Sigmoid colon (tissue), 4 donors: Measurements from ENCODE around the gene TMEM179.

Source experiments
- CTCF ChIP-seq, 4 experiments: fragments of 450-650 bp in 3 of 4; fragments of 200-600 bp in 1 of 4; IDR thresholded peaks; one replicate each; pipeline ENCODE4 v1.5.1; 2016 to 2019; ENCODE audit warnings: antibody characterized with exemption in 4 of 4, mild to moderate bottlenecking in 3 of 4, moderate library complexity in 2 of 4
- EP300 ChIP-seq, 4 donors: sonication (generic); formaldehyde crosslinking; IDR thresholded peaks; one replicate each; pipeline ENCODE4 v1.6.1; 2017; ENCODE audit warnings: antibody characterized with exemption in 4 of 4
- POLR2A ChIP-seq, 2 donors: fragments of 450-650 bp; IDR thresholded peaks; one replicate each; pipeline ENCODE4 v1.6.1; 2016; ENCODE audit warnings: antibody characterized with exemption in 2 of 2, mild to moderate bottlenecking in 2 of 2, moderate library complexity in 2 of 2

GRCh38 chr14:104604458-104605449, at the start of gene TMEM179:
- TF ChIP-seq EP300 (IDR thresholded peaks at IDR 0.05) = no peak
- TF ChIP-seq CTCF (IDR thresholded peaks at IDR 0.05) = no peak
- TF ChIP-seq POLR2A (IDR thresholded peaks at IDR 0.05) = no peak
